Fibroblast of mammary gland (primary cell): ENCODE results near the gene USP22.

Experiments used
- DNase-seq: peaks from one replicate; pipeline ENCODE4 v3.0.0-alpha.2; 2010; ENCODE audit warnings: low read depth
- H3K4me3 ChIP-seq: 2 replicates; pipeline ENCODE4 v1.5.1; 2011; ENCODE audit warnings: low read depth, mild to moderate bottlenecking, low read length, moderate library complexity; ENCODE audit not compliant: control insufficient read depth
- CTCF ChIP-seq: conservative IDR thresholded peaks from 2 replicates; pipeline ENCODE4 v1.5.1; 2011; ENCODE audit warnings: low read depth, low read length, inconsistent platforms; ENCODE audit not compliant: control insufficient read depth, insufficient read depth

The USP22 gene

GRCh38 chr17:20967776-20968175, 75.0 kb downstream of the USP22 start:
- no peak for TF ChIP-seq CTCF
- no peak overlapping the region for H3K4me3 ChIP-seq
- DNase-seq, result peak; percentile 16

GRCh38 chr17:20966870-20967269, 75.9 kb downstream of the USP22 start:
- DNase-seq, result no peak
- no peak overlapping the region for H3K4me3 ChIP-seq
- no peak for TF ChIP-seq CTCF

- no peak overlapping the region for H3K4me3 ChIP-seq
- TF ChIP-seq CTCF, result no peak
- DNase-seq, result no peak
Measured at GRCh38 chr17:20965492-20965891, 77.3 kb downstream of the USP22 start.

GRCh38 chr17:20961586-20961985, 81.2 kb downstream of the USP22 start:
- DNase-seq, result peak; percentile 63
- no peak for TF ChIP-seq CTCF
- no peak overlapping the region for H3K4me3 ChIP-seq

GRCh38 chr17:20960871-20961270, 81.9 kb downstream of the USP22 start:
- TF ChIP-seq CTCF, result no peak
- H3K4me3 ChIP-seq, result no peak overlapping the region
- DNase-seq, result no peak

- H3K4me3 ChIP-seq, result no peak overlapping the region
- peak; percentile 77 for DNase-seq
- no peak for TF ChIP-seq CTCF
Measured at GRCh38 chr17:20955427-20956323, 87.1 kb downstream of the USP22 start.
